Fibroblast of skin of abdomen (primary cell): Measurements from ENCODE around the gene TARDBP. TPM values are rescaled to one million over a fixed set of nuclear protein-coding genes. Genes with fewer than 3 reads are reported as not detected.
"Not testable (repeated sequence)": the region's sequence is repeated elsewhere in the genome, so short reads cannot be mapped to it uniquely, and the experiment has no call there.

ENCODE experiments used
- DNase-seq: peaks from one replicate; pipeline ENCODE4 v3.0.0-alpha.2; 2013
- polyA plus RNA-seq, 2 experiments: library from polyadenylated mRNA; unstranded; fragments of 120-200 nt; gene quantifications; one replicate each; pipeline ENCODE4 v1.2.1, GENCODE V29; 2013; ENCODE audit not compliant: insufficient read length in 2 of 2

The TARDBP gene
- 203 TPM for polyA plus RNA-seq (2013, experiment 1 of 2; ENCODE audit: insufficient read length)
- polyA plus RNA-seq (2013, experiment 2 of 2; ENCODE audit: insufficient read length): 177 TPM

DNA sequence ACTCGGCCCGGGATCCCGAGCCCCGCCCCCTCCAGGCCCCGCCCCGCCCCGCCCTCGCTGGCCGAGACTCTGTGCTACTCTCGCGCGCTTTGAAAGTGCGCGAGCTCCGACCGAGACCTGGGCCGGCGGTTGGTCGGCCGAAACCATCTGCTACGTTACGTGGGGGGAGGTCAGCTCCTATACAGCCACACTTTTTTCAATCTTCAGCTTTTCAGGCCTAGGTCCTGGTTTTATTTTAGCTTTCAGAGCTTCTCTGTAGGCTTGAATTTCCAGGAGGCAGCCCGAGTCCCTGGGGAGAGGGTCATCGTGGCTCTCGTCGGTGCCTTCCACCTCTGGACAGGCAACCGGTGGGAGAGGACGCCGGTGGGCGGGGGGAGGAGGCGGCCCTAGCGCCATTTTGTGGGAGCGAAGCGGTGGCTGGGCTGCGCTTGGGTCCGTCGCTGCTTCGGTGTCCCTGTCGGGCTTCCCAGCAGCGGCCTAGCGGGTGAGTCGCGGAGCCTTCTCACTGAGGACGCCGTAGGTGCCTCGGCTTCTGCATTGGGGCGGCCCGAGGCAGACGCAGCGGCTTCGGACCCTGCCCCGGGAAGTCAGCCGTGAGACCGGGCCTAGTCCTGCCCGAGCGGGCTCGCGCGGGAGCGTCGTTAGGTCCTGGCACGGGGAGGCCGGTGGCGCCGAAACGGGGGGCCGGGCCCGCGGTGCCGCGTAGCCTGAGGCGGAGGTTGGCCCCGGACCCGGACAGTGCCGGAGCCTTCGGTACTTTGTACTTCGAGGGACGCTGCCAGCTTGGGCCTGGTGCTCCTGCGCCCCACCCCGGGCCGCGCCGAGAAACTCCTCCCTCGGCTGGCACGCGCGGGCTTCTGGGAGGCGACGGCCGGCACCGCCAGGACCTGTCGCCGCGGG, at the start of gene TARDBP:
TSS of gene TARDBP (plus strand) at position 395 of the 900 bp plus-strand sequence. CDS start 1,074 bp downstream, outside the sequence.
- peak; percentile 91 for DNase-seq

GRCh38 chr1:10965546-10966226, 46.8 kb upstream of the TARDBP start:
- no peak for DNase-seq

DNA sequence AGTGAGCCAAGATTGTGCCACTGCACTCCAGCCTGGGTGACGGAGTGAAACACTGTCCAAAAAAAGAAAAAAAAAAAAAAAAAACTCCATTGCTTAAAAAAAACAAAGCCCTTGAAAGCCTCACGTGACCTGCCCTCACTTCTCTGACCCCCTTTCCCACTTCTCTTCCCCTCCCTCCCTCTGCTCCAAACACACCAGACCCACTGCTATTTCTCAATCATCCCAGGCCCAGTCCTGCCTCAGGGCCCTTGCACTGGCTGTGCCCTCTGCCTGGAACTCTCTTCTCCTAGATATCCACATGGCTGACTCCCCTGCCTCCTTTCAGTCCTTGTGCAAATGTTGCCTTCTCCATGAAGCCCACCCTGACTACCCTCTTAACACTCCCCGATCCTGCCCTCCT, 45.4 kb upstream of the TARDBP start:
- no peak for DNase-seq

- no peak for DNase-seq
Observed at GRCh38 chr1:10968411-10968826, 44.0 kb upstream of the TARDBP start.

GRCh38 chr1:10969267-10969970, 43.0 kb upstream of the TARDBP start:
- DNase-seq: no peak

DNA sequence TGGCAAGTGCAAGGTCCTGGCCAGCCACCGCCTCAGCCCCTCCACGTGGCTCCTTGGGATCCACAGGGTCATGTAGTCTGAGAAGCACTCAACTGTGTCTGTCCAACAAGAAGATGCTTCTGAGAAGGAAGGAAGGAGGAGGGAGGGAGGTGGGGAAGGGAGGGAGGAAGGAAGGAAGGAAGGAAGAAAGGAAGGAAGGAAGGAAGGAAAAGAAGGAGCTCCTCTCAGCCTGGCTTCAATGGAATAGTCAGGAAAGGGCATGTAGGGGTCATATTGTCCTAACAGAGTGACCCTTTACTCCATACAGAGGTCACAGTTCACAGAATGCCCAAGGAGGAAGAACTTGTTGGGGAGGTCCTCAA, 42.5 kb upstream of the TARDBP start:
- DNase-seq: no peak

DNA sequence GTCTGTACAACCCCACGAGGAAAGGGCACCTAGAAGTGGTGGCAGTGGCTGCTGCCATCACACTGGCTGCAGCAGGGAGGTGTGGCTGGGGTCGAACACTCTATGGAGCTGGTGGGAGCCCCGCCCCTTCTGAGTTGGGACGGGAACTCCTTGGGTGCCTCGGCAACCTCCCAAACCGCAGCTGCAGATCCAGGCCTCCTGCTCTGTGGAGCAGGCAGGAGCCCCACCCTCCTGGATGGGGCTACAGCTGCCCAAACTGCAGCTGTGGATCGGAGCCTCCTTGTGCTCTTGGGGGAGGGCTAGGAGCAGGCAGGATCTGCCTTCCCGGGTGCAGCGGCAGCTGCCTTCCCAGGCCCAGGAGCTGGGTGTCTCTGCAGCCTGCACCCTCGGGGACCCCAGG, 38.9 kb upstream of the TARDBP start:
- peak; percentile 47 for DNase-seq

GRCh38 chr1:10973956-10974881, 38.2 kb upstream of the TARDBP start:
- no peak for DNase-seq

DNA sequence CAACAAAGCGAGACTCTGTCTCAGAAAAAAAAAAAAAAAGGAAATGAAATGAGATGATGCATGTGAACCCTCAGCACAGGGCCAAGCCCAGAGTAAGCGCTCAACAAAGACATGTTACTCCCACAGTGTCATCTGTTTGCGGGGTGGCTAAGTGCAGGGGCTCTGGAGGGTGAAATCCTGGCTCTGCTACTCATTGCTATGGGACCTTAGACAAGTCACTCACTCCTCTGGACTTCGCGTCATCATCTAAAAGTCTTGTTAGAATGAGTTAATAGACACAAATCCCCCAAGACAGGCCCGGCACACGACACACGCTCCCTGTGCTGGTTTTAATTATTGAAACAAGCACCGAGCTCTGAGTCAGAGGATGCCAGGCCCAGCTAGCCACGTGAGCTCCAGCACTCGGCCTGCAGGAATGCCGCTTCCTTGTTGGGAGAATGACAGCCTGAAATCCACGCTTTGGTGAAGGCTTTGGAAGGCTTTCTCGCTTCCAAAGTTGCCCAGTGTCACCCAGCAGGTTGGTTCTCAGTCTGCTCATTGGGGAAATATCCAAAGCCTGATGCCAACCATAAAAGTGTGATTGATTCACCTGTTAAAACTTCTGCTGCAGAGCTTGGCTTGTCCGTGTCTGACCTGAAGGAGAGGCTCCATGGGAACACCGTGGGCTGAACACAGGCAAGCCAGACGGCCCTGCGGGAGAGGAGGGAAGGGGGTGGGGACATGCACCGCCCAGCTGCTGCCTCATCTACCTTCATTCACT, 36.7 kb upstream of the TARDBP start:
- DNase-seq: peak; percentile 93

DNA sequence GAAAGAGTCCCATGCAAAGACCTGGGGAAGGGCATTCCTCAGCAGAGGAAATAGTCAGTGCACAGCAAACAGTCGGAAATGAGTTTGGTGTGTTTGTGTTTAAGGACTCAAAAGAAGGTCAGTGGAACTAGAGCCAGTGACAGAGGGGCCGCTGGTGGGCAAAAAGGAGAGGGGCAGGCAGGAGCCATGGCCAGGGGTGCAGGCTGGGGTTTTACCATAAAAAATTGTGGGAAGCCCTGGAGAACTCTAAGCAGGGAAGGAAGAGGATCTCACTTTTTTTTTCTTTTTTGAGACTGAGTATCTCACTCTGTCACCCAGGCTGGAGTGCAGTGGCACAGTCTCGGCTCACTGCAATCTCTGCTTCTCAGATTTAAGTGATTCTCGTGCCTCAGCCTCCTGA, 33.7 kb upstream of the TARDBP start:
- DNase-seq: no peak

DNA sequence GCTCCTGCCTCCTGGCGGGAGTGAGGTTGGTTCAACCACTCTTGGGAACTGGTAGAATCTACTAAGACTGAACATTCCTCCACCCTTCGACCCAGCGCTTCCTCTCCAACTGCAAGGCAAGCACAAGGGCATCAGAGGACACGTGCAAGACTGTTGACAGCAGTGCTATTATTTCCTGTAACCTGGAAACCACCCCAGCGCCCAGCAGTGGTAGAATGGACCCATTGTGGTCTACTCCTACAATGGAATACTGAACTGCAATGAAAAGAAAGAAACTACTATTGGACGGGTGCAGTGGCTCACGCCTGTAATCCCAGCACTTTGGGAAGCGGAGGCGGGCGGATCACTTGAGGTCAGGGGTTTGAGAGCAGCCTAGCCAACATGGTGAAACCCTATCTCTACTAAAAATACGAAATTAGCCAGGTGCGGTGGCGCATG, 33.0 kb upstream of the TARDBP start:
- no peak for DNase-seq

DNA sequence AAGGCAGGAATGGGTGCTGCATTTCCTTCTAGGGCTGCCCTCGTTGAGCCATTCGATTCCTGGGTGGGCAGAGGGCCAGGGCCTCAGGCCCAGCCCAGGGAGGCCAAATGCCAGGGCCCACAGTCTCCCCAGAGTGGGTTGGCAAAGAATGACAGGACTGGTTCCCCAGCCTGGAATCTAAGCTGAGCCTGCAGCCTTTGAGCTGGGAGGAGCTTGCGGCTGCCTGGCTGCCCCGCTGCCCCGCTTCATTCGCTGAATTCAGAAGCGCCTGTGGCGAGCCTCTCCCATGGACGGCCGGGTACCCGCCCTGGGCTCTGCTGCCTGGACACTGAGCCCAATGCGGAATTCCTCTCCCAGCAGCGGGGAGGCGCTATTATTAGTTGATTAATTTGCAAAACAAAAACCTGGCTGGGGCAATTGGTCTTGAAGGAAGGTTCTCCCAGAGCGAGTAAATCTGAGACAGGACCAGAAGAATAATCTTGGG, 32.3 kb upstream of the TARDBP start:
- peak; percentile 31 for DNase-seq

GRCh38 chr1:10980841-10981727, 31.4 kb upstream of the TARDBP start:
- DNase-seq: no peak

- DNase-seq: no peak
Observed at GRCh38 chr1:10986525-10986890, 25.9 kb upstream of the TARDBP start.

GRCh38 chr1:10987840-10988417, 24.5 kb upstream of the TARDBP start:
- no peak for DNase-seq

- no peak for DNase-seq
Observed at GRCh38 chr1:10989095-10989494, 23.4 kb upstream of the TARDBP start.

DNA sequence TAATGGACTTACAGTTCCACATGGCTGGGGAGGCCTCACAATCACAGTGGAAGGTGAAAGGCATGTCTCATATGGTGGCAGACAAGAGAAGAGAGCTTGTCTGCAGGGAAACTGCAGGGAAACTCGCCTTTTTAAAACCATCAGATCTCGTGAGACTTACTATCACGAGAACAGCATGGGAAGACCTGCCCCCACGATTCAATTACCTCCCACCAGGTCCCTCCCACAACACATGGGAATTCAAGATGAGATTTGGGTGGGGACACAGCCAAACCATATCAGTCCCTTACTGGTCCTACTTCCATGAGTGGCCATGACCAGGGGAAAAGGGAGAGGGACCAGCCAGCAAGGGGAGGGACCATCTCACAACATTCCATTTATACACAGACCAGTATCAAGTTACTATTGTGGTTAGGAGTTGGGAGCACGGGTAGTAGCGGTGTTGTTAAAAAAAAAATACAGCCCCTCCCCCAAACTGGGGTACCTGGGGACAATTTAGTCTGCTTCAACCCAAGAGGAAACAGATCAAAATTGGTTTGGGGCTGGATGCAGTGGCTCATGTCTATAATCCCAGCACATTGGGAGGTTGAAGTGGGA, 22.4 kb upstream of the TARDBP start:
- DNase-seq: not testable (repeated sequence)

- no peak for DNase-seq
Observed at GRCh38 chr1:10990828-10991227, 21.6 kb upstream of the TARDBP start.

GRCh38 chr1:10992004-10992403, 20.4 kb upstream of the TARDBP start:
- not testable (repeated sequence) for DNase-seq
